ENCODE results near the gene PCDHGB2.

DNA sequence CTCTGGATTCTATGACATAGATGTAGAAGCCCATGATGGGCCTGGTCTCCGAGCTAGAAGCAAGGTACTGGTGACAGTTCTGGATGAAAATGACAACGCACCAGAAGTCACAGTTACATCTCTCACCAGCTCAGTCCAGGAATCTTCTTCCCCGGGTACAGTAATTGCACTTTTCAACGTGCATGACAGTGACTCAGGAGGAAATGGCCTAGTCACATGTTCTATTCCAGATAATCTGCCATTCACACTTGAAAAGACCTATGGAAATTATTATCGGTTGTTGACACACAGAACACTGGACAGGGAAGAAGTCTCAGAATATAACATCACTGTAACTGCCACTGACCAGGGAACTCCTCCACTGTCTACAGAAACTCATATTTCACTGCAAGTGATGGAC lies 3.7 kb upstream of the PCDHGB2 start:
- TF ChIP-seq YY1 (IDR thresholded peaks at IDR 0.05; ENCODE audit: low read depth) (no peak), CEBPB (IDR thresholded peaks at IDR 0.05) (no peak), EP300 (IDR thresholded peaks at IDR 0.05; ENCODE audit: borderline replicate concordance) (no peak), TEAD4 (IDR thresholded peaks at IDR 0.05) (no peak), CREB1 (IDR thresholded peaks at IDR 0.05; ENCODE audit: low read depth) (no peak)
- TF ChIP-seq, protein P1, sequence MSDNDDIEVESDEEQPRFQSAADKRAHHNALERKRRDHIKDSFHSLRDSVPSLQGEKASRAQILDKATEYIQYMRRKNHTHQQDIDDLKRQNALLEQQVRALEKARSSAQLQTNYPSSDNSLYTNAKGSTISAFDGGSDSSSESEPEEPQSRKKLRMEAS (IDR thresholded peaks at IDR 0.05), result no peak

All from Ishikawa (cell line).